ENCODE measurements around the gene LRCH1. TPM values are rescaled to one million over a fixed set of nuclear protein-coding genes. Genes with fewer than 3 reads are reported as not detected.

Gene LRCH1
- total and polyA plus RNA-seq, 10 of the 15 experiments (the other 5 are each of a cell fraction or from before 2014, with no cell fraction given) = 5.3 to 48.9 (median 14.4) TPM

DNA sequence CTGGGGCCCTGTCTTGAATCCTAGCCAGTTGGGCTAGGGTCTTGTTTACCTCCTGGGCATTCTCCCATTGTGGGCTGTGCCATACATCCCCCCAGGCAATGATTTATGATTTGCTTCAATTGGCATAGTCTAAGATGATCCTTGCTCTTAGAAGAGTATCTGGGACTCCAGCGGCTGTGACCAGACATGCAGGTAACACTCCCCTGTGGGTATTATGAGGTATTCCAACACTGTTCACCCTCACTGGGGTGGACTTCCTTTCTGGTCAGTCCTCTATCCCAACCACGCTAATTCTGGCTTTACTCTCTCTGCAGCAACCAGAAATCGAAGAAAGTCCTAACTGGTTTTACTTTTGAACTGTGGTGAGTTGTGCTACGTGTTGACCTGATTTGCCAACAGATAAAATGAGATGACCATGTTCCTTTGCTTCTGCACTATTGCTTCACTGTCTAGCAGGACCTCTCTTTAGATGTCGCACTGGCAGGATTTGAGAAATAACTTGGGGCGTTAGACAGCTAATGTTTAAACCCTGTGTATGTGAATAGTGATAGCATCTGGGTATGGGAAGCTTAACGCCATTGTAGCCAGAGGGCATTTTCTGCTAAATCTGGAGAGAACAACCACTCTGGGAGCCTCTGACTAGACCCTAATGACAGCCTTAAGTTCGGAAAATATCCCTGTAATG, 6.7 kb upstream of the LRCH1 start:
- Histone ChIP-seq H3K9ac (ENCODE audit: control insufficient read depth, insufficient read depth, low read length) (no peak overlapping the region), H4K20me1 (ENCODE audit: control insufficient read depth, insufficient read depth) (no peaks in the 10 kb centered on the region), H3K4me1 (ENCODE audit: control insufficient read depth, insufficient read depth, low read length) (peaks cover 15% of the 10 kb centered on the region), H2AFZ (ENCODE audit: control insufficient read depth, low read depth, low read length) (no peak overlapping the region), H3K4me3 (no peak overlapping the region), H3K9me3 (replicated peaks; ENCODE audit: control insufficient read depth, insufficient read depth, low read length) (no peaks in the 10 kb centered on the region), H3K27ac (ENCODE audit: control insufficient read depth, insufficient read depth) (no peak overlapping the region), H3K79me2 (ENCODE audit: control insufficient read depth, insufficient read depth, low read length) (no peaks in the 10 kb centered on the region), H3K4me2 (ENCODE audit: control insufficient read depth, insufficient read depth) (no peak overlapping the region), H3K36me3 (ENCODE audit: control insufficient read depth in 2 of 2, insufficient read depth in 2 of 2, low read length in 1 of 2) (no peaks in the 10 kb centered on the region), H3K27me3 (replicated peaks in 1 of 2; ENCODE audit: control insufficient read depth in 2 of 2, insufficient read depth in 2 of 2, low read length in 1 of 2) (no peaks in the 10 kb centered on the region)
- TF ChIP-seq PAX8 (IDR thresholded peaks at IDR 0.05) = no peak
- TF ChIP-seq YY1 (IDR thresholded peaks at IDR 0.05; ENCODE audit: low read depth, low read length) = no peak
- TF ChIP-seq TBL1XR1 (IDR thresholded peaks at IDR 0.05; ENCODE audit: low read depth, low read length) = no peak
- TF ChIP-seq PAX5 (IDR thresholded peaks at IDR 0.05; ENCODE audit: borderline replicate concordance, low read depth, low read length) = no peak
- TF ChIP-seq MXI1 (IDR thresholded peaks at IDR 0.05; ENCODE audit: low read depth, low read length) = no peak
- no peak for TF ChIP-seq ZBED1 (IDR thresholded peaks at IDR 0.05; ENCODE audit: borderline replicate concordance)
- in situ Hi-C loops (cut with MboI) = no loop called here
- ChIA-PET SMC1A (ENCODE audit: uncharacterized antibody, unreplicated experiment) (no interaction called here), RAD21 (ENCODE audit: unreplicated experiment) (no interaction called here), CTCF (no interaction called here), POLR2A (no interaction called here)
- no TSS peak for BruUV-seq (replicated peaks)
- no peak for FAIRE-seq
- no peak for ATAC-seq
- intact Hi-C loops (cut with micrococcal nuclease; ENCODE audit: unreplicated experiment) = no loop called here
- no peak for DNase-seq (ENCODE audit: low read depth, low spot score)
- 77% methylated on average over 8 of the region's 8 CpGs for WGBS (ENCODE audit: insufficient coverage, insufficient replicate concordance, low lambda C conversion rate, missing lambda C conversion rate)

DNA sequence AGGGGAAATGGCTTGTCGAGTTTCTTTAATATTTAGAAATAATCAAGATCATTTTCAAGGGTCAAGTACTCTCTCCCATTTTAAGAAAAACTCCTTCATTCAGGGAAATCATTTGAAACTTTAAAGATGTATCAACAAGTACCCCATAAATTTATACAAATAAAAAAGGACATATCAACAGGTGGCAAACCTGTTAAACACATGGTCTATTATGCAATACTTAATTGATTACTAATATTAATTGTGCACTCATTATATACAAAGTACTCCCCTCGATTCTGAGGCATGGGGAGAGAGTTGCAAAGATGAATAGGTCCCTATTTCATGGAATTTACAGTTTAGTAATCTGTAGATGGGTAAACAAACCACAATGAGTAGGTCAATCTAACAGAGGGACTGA, 2.1 kb upstream of the LRCH1 start:
- TF ChIP-seq, protein P1, sequence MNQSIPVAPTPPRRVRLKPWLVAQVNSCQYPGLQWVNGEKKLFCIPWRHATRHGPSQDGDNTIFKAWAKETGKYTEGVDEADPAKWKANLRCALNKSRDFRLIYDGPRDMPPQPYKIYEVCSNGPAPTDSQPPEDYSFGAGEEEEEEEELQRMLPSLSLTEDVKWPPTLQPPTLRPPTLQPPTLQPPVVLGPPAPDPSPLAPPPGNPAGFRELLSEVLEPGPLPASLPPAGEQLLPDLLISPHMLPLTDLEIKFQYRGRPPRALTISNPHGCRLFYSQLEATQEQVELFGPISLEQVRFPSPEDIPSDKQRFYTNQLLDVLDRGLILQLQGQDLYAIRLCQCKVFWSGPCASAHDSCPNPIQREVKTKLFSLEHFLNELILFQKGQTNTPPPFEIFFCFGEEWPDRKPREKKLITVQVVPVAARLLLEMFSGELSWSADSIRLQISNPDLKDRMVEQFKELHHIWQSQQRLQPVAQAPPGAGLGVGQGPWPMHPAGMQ (IDR thresholded peaks at IDR 0.05; ENCODE audit: borderline replicate concordance) = no peak
- no peak for TF ChIP-seq EED (IDR thresholded peaks at IDR 0.05; ENCODE audit: low read depth)
- DNase-seq (ENCODE audit: low read depth, low spot score) (no peak), FAIRE-seq (no peak), ATAC-seq (no peak)
- POLR2A ChIA-PET = interaction anchor here (1.2 to 2.2 kb wide), 4 partner anchors 45 to 134 kb away, joined by 3 to 5 read pairs (median 4); no protein-coding TSS in a partner anchor
- SMC1A ChIA-PET (ENCODE audit: uncharacterized antibody, unreplicated experiment) = interaction anchor here (1.1 to 5.3 kb wide), 30 partner anchors 9 to 246 kb away, joined by 3 to 80 read pairs (median 8); no protein-coding TSS in a partner anchor
- Histone ChIP-seq H3K27me3 (replicated peaks in 1 of 2; ENCODE audit: control insufficient read depth in 2 of 2, insufficient read depth in 2 of 2, low read length in 1 of 2) (no peaks in the 10 kb centered on the region), H3K4me2 (ENCODE audit: control insufficient read depth, insufficient read depth) (no peak overlapping the region), H3K9me3 (replicated peaks; ENCODE audit: control insufficient read depth, insufficient read depth, low read length) (no peaks in the 10 kb centered on the region), H3K79me2 (ENCODE audit: control insufficient read depth, insufficient read depth, low read length) (peaks cover 39% of the 10 kb centered on the region), H3K4me1 (ENCODE audit: control insufficient read depth, insufficient read depth, low read length) (peaks cover 11% of the 10 kb centered on the region), H2AFZ (ENCODE audit: control insufficient read depth, low read depth, low read length) (no peak overlapping the region), H3K9ac (ENCODE audit: control insufficient read depth, insufficient read depth, low read length) (no peak overlapping the region), H4K20me1 (ENCODE audit: control insufficient read depth, insufficient read depth) (no peaks in the 10 kb centered on the region), H3K36me3 (ENCODE audit: control insufficient read depth in 2 of 2, insufficient read depth in 2 of 2, low read length in 1 of 2) (no peaks in the 10 kb centered on the region; a peak in 1 of 4 replicates), H3K27ac (ENCODE audit: control insufficient read depth, insufficient read depth) (no peak overlapping the region), H3K4me3 (no peak overlapping the region)
- no TSS peak for BruUV-seq (replicated peaks)
- RAD21 ChIA-PET (ENCODE audit: unreplicated experiment) = interaction anchor here (0.8 to 3.9 kb wide), 27 partner anchors 9 to 223 kb away, joined by 3 to 52 read pairs (median 10); no protein-coding TSS in a partner anchor
- WGBS (ENCODE audit: insufficient coverage, insufficient replicate concordance, low lambda C conversion rate, missing lambda C conversion rate) = 50% methylated on average over 2 of the region's 2 CpGs
- CTCF ChIA-PET = interaction anchor here (0.6 to 3.0 kb wide), 31 partner anchors 9 to 184 kb away, joined by 3 to 92 read pairs (median 11); no protein-coding TSS in a partner anchor
- in situ Hi-C loops (cut with MboI) (loop anchor here (5.0 to 10.0 kb wide), 2 partner anchors 176 to 376 kb away; no protein-coding TSS in a partner anchor), intact Hi-C loops (cut with micrococcal nuclease; ENCODE audit: unreplicated experiment) (loop anchor here (2.0 to 5.0 kb wide), 2 partner anchors 116 to 170 kb away; no protein-coding TSS in a partner anchor)

All from GM12878 (cell line).